GM19025 (cell line): ENCODE results near the gene EIF2A.
A peak's percentile ranks its signal among the peaks of the same experiment; 100 is the strongest.

ENCODE experiments used
- ATAC-seq: cut with Tn5 transposase; IDR thresholded peaks from one replicate; pipeline ENCODE4 v1.9.1; 2021; ENCODE audit warnings: mild to moderate bottlenecking, low read depth, moderate library complexity; ENCODE audit not compliant: unreplicated experiment

The EIF2A gene

DNA sequence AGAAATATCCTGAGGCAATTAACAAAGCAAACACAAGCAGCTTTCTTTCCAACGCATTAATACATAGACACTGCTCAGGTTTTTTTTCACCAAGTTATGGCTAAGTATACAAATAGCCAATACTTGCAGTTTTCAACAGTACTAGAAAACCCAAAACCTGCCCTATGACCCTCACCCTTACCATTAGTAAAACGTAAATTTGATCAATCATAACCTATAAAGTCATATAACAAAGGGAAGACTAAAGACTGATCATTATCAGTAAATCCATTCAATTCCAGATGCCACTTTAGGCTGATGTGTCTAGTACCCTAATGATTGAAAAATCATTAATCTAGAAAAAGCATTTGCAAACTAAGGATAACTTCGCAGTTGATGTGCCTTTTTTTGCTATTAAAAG, 3.5 kb upstream of the EIF2A start:
- ATAC-seq = no peak

DNA sequence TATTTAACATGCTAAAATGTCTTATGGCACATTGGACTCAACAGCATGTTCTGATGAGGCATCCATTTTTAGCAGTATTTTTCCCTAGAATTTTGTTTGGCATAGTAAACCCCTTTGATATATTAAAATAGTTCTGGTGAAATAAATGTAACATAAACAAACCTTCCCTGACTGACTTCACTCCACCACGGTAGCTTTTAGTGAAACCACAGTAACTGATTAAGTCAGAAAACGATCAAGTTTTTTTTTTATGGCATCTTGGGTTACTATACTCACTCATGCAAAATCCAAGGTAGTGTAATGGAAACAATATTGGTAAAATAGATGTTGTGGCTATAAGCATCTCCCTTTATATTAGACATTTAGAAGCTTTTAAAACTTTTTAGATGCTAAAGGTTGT, 3.1 kb upstream of the EIF2A start:
- ATAC-seq = no peak

DNA sequence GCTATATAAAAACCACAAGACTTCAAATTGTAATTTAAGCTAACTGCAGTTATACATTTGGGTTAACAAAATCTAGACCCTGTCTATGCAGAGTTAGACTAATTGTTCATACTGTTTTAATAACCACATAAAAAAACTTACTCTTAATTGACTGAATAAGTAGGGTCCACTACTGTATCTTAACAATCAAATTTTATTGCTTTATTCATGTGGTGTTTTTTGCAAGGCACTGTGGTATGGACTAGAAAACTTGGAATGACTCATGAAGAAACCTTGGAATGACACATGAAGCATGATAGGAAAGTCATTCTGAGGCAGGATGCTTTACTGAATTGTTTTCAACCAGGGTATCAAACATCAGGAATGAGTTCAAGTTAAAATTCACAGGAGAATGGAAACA, 2.5 kb upstream of the EIF2A start:
- ATAC-seq = no peak

DNA sequence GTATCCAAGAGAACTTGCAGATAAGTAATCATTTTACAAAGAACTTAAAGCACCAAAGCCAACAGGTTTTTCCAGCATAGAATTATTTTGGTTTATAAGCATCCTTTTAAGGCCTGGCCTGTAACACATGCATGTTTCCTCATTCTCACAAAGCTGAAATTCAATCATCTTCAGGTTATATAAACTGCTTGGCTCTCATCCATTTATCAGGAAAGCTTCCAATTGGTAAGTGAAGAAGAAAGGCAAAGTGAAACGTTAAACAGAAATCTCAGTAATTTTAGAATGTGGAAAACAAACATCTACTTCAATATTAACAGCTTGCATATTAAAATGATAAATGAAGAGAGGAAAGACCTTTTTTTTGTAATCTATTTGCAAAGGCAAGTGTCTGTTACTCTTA, 1.9 kb upstream of the EIF2A start:
- no peak for ATAC-seq

DNA sequence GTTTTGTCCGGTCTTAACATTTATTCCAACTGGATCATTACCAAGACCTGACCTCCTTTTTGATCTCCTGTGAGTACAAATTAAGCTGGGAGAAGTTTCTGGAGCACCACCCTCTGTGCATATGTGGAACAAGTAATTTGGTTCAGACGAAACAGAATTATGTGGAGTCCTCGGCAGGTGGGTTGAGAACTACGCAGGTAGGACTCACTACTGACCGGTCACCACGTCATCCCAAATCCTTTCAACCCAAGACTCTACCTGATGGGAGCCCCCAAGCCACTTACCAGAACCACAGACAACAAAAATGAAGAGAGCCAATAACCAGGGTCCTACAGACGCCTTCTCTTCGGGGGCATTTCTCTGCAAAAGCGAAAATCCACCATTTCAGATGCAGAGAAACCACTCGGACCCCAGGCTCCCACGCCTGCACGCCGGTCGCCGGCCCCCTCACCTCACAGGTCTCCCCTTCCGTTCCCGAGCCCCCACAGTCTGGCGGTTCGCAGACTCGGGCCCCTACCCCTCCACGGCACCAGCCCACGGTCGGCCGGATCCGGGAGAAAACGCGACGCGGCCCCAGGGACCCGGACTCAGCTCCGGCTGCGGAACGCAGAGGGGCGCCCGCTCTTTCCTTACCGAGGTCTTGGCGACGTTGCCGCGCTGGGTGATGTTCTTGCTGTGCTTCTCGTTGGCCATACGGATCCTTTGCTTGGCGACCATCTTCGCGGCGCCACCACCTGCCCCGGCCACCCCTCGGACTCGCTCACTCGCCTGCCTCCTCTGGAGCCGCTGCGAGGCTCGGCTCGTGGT, 965 bp upstream of the EIF2A start:
- peak; percentile 9 for ATAC-seq

DNA sequence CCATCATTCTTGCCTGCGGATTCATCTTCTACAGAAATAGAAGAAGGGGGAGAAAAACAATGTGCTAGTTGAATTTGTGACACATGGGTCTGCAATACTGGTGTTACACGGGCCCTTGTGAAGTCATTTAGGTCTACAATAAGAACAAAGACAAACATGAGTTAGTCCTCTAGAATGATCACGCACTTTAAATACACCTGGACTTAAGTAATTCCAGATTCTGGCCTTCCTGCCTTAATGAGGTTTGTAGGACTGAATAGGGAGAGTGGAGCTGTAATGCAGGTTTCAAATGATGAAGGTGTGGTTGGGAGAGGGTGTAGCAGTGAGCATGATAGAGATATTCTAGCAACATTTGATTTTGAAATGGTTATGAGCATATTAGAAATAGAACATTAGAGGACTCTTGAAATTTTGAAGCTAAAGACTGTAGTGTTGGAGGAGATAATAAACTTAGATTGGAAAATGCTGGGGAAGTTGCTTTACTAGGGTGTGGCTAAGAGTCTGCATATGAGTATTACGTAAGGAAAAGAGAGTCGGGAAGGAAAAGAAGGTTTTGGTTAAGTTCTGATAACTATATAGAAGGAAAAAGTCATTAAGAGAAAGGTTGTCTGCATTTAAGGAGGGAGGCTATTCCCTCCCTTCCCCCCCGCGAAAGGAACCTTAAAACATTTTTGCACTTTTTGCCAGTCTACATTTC, 606 bp downstream of the EIF2A start:
- no peak for ATAC-seq

DNA sequence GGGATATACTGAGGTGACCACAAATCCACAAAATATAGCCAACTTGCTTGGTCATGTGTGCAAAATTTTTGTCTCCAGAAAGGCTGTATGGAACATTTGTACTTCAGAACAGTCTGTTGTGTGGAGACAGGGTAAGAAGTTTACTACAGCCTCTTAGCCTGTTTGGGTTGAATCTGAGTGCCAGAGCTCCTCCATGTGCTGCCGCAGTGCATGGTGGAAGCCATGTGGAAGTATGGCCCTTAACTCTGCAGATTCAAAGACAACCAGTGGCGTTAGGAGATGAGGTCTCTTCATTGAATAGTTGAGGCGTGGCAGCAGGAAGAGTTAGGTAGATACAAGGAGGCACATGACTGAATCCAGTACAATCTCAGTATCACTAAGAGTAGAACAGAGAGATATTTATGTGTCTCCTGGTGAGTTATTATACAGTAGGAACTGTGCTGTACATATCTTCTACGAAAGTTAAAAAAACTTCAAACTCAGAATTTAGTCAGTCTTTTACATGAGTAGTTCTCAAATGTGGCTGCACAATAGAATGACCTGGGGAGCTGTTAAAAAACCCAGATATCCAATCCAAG, 9.4 kb downstream of the EIF2A start:
- no peak for ATAC-seq

DNA sequence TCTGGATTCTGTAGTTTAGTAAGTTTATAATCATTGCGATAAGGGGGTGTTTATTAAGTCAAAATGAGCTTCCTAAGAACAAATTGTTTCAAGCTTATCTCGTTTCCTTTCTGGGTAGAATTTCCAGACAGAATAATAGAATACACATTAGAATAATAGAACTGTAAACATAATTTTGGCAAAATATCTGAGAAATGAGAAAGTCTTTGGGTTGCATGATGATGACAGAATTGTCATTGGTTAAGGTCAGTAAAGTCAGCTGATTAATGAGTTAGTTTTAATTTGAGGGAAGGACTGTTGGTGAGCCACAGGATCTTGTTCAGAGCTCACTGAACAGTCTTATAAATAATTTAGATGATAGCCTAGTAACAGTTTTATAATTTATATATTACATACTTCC, 10.2 kb downstream of the EIF2A start:
- ATAC-seq = no peak

DNA sequence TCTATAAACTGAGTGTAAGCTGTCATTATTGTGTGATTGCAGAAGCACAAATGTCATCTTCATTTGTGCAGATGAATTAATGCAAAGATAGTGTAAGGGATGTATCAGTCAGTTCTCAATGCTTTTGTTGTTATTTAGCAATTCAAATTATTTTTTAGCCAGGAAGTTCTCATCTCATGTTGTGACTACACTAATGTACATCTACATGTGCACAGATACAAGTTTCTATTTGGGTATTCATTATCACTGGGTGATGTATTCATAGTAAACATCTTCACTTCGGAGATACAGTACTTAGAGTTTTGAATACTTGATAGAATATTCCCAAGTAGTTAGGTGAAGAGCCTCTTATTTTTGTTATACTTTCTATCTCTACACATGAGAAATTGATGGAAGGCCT, 11.1 kb downstream of the EIF2A start:
- no peak for ATAC-seq

DNA sequence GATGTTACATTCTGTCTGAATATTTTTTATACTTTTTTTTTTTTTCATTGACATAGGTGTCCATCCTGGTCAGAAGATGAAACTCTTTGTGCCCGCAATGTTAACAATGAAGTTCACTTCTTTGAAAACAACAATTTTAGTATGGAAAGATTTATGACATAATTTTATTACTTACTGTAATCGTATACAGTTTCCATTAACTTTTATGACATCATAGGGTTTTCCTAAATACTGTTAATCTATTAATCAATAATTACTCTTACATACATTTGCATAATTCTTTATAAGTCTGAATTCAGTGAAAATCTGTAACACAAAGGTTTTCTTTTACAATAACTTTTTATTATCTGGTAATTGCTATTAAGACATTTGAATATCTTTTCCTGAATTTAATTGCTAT, 17.7 kb downstream of the EIF2A start:
- no peak for ATAC-seq

DNA sequence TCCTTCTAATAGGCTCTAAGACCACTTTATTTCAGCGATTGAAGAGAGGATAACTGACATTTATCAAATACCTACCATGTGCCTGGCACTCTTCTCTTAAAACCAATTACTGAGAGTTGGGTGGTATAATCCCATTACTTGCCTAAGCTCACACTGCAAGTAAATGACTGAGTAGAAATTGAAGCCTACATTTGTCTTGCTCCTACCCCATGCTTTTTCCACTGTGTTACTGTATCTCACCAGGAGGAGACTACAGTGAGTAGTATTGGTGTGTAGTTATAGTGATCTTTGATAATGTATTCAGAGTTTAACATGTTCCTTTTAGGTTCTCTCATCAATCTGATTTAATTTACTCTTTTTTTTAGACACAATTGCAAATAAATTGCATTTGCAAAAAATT, 20.7 kb downstream of the EIF2A start:
- ATAC-seq = no peak

DNA sequence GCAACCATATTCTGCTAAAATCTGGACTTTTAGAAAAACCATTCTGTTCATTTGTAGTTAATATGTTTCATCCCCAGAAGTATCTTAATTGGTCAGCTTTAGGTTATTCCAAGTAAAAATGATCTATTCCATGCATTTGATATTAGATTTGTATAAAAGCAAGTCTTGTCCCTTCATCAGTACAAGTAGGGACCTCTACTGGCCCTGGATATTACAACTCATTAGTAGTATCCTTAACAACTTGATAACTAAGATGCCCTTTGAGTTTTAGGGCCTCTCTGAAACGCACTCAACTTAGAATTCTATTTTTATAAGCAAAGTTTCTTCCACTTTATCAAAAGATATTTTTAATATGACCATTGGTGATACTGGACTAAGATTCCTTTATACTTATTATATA, 31.3 kb downstream of the EIF2A start:
- ATAC-seq = no peak

DNA sequence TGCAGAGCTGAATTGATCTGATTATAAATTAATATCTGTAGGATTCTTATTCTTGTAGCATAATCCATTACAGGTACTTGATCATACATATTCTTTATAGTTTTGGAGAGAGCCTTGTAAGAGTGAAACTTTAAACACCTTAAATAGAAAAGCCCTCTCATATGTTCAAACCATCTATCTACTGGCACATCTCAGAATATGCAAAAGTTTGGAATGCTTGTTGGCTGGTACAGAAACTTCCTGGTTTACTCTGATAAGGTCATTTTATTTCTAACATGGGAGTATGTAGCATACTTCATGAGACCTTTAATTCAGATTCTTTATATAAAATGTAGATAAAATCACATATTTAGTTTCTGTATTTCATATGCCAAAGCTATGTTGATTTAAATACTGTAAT, 34.6 kb downstream of the EIF2A start:
- no peak for ATAC-seq

DNA sequence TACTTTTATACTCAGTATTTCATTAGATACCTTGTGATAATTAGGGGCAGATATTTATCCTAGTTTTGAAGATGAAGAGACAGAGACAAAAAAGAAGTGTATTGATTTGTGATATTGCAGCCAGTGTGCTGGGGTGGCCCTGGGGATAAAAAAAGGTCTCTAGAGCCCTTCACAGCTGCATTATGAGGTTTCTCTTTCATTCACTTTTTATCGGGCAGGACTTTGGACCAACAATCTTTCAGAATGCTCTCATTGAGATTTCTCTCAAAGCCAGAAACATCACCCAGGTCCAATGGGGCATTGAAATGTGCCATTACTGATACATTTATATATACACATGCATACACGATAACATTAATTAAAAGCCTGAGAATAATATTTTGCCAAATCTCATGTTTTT, 36.0 kb downstream of the EIF2A start:
- ATAC-seq = peak; percentile 79

DNA sequence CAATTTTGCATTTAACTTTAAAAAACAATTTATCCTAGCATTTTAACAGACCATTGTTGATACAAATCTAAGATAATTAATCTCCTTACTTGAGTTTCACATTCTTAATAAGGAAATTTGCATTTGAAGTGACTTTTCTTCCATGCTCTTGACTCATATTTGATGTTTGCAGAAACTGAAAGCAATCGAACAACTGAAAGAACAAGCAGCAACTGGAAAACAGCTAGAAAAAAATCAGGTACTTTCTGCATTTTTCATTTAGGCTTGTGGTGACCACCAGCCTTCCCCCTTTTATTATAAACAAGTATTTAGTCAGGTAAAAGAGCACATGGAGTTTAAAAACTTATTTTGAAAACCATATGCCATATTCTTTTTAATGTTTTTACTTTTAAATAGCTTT, 36.4 kb downstream of the EIF2A start:
- no peak for ATAC-seq

DNA sequence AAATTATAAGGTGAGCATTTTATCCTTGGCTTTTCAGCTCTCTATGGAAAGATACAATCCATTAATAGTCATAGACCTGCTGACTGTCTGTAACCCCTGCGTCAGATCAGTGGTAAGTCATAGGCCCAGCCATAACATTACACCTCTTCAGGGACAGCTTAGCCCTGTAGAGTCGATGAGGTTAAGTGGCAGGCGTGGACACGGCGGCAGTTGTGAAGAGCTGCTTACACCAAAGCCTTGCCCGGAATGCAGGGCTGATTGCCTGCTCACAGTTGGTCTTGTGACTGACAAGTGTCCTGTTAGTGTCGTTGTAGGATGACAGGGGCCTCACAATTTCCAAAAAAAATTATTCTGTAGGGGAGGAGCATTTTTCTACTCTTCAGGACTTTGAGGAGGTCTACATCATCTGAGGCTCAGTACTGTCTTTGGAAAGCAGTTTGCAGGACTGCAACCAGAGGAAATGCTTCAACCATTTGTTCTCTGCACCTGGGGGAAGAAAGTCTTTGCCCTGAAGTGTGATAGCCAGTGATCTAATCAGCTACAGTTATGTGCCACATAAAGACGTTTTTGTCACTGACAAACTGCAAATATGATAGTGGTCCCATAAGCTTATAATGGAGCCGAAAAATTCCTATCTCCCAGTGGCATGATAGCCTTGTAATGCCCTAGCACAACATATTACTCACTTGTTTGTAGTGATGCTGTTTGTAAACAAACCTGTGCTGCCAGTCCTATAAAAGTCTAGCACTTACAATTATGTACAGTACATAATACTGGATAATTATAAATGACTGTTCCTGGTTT, 41.6 kb downstream of the EIF2A start:
- no peak for ATAC-seq

DNA sequence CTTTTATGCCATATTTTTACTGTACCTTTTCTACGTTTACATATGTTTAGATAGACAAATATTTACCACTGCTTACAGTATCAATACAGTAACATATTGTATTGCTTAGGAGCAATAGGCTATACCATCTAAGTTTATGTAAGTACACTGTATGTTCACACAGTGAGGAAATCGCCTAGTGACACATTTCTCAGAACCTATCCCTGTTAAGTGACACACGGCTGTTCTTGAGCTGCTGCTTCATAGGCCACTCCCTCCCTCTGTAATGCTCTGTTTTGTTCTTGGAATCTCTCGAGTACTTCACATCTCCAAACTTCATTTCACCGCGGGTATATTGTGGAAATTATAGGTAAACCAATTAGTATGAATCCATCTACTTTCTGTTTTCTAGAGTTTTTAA, 43.2 kb downstream of the EIF2A start:
- no peak for ATAC-seq

DNA sequence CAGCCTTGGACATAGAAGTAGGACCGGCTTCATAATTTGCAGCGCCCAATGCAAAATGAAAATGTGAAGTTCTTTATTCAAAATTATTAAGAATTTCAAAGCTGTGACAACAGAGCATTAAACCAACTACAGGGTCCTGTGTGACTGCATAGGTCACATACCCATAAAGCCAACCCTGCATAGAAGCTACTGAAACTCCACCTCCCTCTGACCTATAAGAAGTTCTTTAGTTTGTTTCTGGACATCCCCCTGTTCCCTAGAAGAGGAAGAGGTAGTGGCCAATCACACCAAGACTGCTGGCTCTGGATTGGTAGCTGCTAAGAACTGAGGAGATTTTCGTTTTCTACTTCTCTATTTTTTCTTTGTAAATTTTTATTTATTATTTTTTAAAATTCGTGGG, 47.6 kb downstream of the EIF2A start:
- ATAC-seq = no peak

DNA sequence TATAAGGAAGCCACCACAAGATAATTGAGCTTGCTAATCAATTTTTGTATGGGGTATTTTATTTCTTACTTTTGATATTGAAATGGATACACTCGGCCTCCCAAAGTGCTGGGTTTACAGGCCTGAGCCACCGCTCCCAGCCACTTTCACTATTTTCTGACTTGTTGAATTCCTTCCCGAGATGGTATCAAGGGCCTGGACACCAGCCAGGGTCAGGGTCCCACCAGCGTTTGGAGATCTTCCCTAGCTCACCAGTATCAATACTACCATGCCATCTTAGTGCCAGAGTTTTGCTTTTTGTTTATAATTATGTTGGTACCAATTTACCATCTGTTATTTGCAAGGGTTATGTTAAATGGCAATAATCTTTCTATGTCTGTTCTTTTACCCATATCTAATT, 51.1 kb downstream of the EIF2A start:
- no peak for ATAC-seq

DNA sequence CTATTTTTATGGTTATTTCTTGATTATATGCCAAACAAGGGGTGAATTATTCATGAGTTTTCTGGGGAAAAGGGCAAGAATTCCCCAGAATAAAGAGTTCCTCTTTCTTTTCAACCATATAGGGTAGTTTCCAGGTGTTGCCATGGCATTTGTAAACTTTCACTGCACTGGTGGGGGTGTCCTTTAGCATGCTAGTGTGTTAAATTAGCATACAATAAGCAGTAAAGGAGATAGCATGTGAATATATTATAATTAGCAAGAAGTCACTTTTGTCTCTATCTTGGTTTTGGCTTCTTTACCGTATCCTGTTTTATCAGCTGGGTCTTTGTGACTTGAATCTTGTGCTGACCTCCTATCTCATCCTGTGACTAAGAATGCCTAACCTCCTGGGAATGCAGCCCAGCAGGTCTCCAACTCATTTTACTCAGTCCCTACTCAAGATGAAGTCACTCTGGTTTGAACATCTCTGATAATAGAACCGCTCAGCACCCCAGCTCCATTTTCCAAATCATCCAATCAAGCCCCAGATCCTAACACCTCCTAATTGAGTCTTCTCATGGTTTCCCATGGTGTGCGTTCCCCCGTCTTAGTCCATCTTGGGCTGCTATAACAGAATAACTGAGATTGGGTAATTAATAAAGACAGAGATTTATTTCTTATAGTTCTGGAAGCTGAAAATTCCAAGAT, 53.2 kb downstream of the EIF2A start:
- peak; percentile 29 for ATAC-seq
